GM12801 (cell line): ENCODE results near the gene P2RY12.

Experiments
- CTCF ChIP-seq: IDR thresholded peaks from one replicate; pipeline ENCODE4 v1.5.1; 2011; ENCODE audit warnings: control low read depth; ENCODE audit not compliant: insufficient read length; ENCODE audit errors: extremely low read depth

P2RY12 gene

GRCh38 chr3:151307583-151308488 is 76.7 kb downstream of the P2RY12 start:
- no peak for TF ChIP-seq CTCF

- TF ChIP-seq CTCF: no peak
Measured at GRCh38 chr3:151307131-151307530, 77.4 kb downstream of the P2RY12 start.

GRCh38 chr3:151306168-151306810 is 78.3 kb downstream of the P2RY12 start:
- no peak for TF ChIP-seq CTCF

GRCh38 chr3:151305775-151306151 is 78.8 kb downstream of the P2RY12 start:
- no peak for TF ChIP-seq CTCF

GRCh38 chr3:151305060-151305774 is 79.3 kb downstream of the P2RY12 start:
- TF ChIP-seq CTCF: no peak

- TF ChIP-seq CTCF: no peak
Measured at GRCh38 chr3:151303751-151304150, 80.8 kb downstream of the P2RY12 start.

GRCh38 chr3:151301787-151302186 is 82.8 kb downstream of the P2RY12 start:
- no peak for TF ChIP-seq CTCF
